HG02759 (cell line): ENCODE measurements around the gene CHMP4A.

Experiments used
- ATAC-seq: cut with Tn5 transposase; IDR thresholded peaks from one replicate; pipeline ENCODE4 v1.9.1; 2021; ENCODE audit warnings: mild to moderate bottlenecking, moderate library complexity; ENCODE audit not compliant: unreplicated experiment

Gene CHMP4A

GRCh38 chr14:24212924-24213865 lies at the start of gene CHMP4A:
TSS of gene CHMP4A (minus strand) at chr14:24213488. CDS start at chr14:24213439, 49 bp downstream.
- ATAC-seq, result peak; percentile 80

GRCh38 chr14:24261969-24262327 lies 48.7 kb upstream of the CHMP4A start:
- no peak for ATAC-seq

- no peak for ATAC-seq
Measured at GRCh38 chr14:24261256-24261968, 48.1 kb upstream of the CHMP4A start.

- no peak for ATAC-seq
Measured at GRCh38 chr14:24260780-24261157, 47.5 kb upstream of the CHMP4A start.

GRCh38 chr14:24260026-24260779 lies 46.9 kb upstream of the CHMP4A start:
- ATAC-seq, result no peak

- no peak for ATAC-seq
Measured at GRCh38 chr14:24259282-24260025, 46.2 kb upstream of the CHMP4A start.

GRCh38 chr14:24258548-24259265 lies 45.4 kb upstream of the CHMP4A start:
- no peak for ATAC-seq

- ATAC-seq, result no peak
Measured at GRCh38 chr14:24258119-24258518, 44.8 kb upstream of the CHMP4A start.

- ATAC-seq, result no peak
Measured at GRCh38 chr14:24256960-24257359, 43.7 kb upstream of the CHMP4A start.

- ATAC-seq, result no peak
Measured at GRCh38 chr14:24255931-24256711, 42.8 kb upstream of the CHMP4A start.

- no peak for ATAC-seq
Measured at GRCh38 chr14:24255438-24255837, 42.1 kb upstream of the CHMP4A start.

- ATAC-seq, result no peak
Measured at GRCh38 chr14:24254630-24255392, 41.5 kb upstream of the CHMP4A start.

GRCh38 chr14:24253936-24254335 lies 40.6 kb upstream of the CHMP4A start:
- no peak for ATAC-seq

GRCh38 chr14:24252289-24253124 lies 39.2 kb upstream of the CHMP4A start:
- ATAC-seq, result no peak

GRCh38 chr14:24251880-24252288 lies 38.6 kb upstream of the CHMP4A start:
- no peak for ATAC-seq

GRCh38 chr14:24250354-24250753 lies 37.1 kb upstream of the CHMP4A start:
- no peak for ATAC-seq

- no peak for ATAC-seq
Measured at GRCh38 chr14:24249230-24250021, 36.1 kb upstream of the CHMP4A start.
